ENCODE measurements around the gene SLC45A3. TPM values are rescaled to one million over a fixed set of nuclear protein-coding genes. Genes with fewer than 3 reads are reported as not detected.

Gene SLC45A3
- total and polyA plus RNA-seq, 2 donors (not counting 3 experiments of a cell fraction or from before 2014, with no cell fraction given), result 15.1 to 15.6 TPM

- CTCF ChIA-PET, result interaction anchor here (1.7 kb wide), 1 partner anchor 61 kb away, joined by 4 read pairs; no protein-coding TSS in a partner anchor
These were observed 39.5 kb upstream of the SLC45A3 start for GRCh38 chr1:205719762-205720161.

More at GRCh38 chr1:205719762-205720161, 39.5 kb upstream of the SLC45A3 start:
- H3K79me2 ChIP-seq (ENCODE audit: control insufficient read depth, insufficient read depth, low read length), result peaks cover 13% of the 10 kb centered on the region
- no peak overlapping the region for H2AFZ ChIP-seq (ENCODE audit: low read depth, low read length)
- H4K20me1 ChIP-seq (replicated peaks; ENCODE audit: control insufficient read depth, extremely low read depth, insufficient read depth, low read length), result peaks cover 2% of the 10 kb centered on the region
- H3K9me1 ChIP-seq (replicated peaks; ENCODE audit: control insufficient read depth, extremely low read depth, insufficient read depth, low read length), result no peaks in the 10 kb centered on the region
- no peak overlapping the region for H3K4me3 ChIP-seq (replicated peaks in 1 of 3; ENCODE audit: insufficient read depth in 1 of 3, low read depth in 1 of 3, low read length in 3 of 3)
- H3K4me1 ChIP-seq (ENCODE audit: control insufficient read depth, extremely low read depth, insufficient read depth, low read length), result no peaks in the 10 kb centered on the region
- H3K27ac ChIP-seq (ENCODE audit: insufficient read depth, low read depth, low read length), result no peak overlapping the region
- H3K9me3 ChIP-seq (replicated peaks; ENCODE audit: control insufficient read depth, insufficient read depth, low read length), result no peaks in the 10 kb centered on the region
- dilution Hi-C loops (cut with MboI; ENCODE audit: extremely low pct_ligation_motif_present, low sequenced_read_pairs), result no loop called here
- peaks cover 11 to 47% of the 10 kb centered on the region in 2 experiments for H3K36me3 ChIP-seq (ENCODE audit: control insufficient read depth in 2 of 2, extremely low read depth in 1 of 2, insufficient read depth in 2 of 2, low read length in 2 of 2)
- POLR2A ChIA-PET, result no interaction called here
- FAIRE-seq (no peak), DNase-seq (ENCODE audit: low read depth, low spot score) (no peak)
- no peak overlapping the region for H3K9ac ChIP-seq (replicated peaks; ENCODE audit: extremely low read depth, insufficient read depth, low read length)
- no peak overlapping the region for H3K4me2 ChIP-seq (ENCODE audit: insufficient read depth, low read length)
- intact Hi-C loops (cut with micrococcal nuclease), result no loop called here
- no TSS peak for BruUV-seq (replicated peaks)
- no peak for TF ChIP-seq MAX (IDR thresholded peaks at IDR 0.05; ENCODE audit: insufficient read depth, insufficient read length)
- TF ChIP-seq EZH2 (IDR thresholded peaks at IDR 0.05; ENCODE audit: borderline replicate concordance, low read depth, low read length, severe bottlenecking), result no peak
- TF ChIP-seq CTCF (IDR thresholded peaks at IDR 0.05; ENCODE audit: extremely low read depth in 1 of 2, insufficient read depth in 1 of 2, low read depth in 1 of 2, low read length in 2 of 2), result no peak
- TF ChIP-seq POLR2A (IDR thresholded peaks at IDR 0.05; ENCODE audit: low read depth, low read length), result no peak
- TF ChIP-seq JUN (IDR thresholded peaks at IDR 0.05; ENCODE audit: borderline replicate concordance, insufficient read depth, insufficient read length, low read depth), result no peak
- no peak for TF ChIP-seq FOS (IDR thresholded peaks at IDR 0.05; ENCODE audit: borderline replicate concordance, insufficient read depth, low read length)
- TF ChIP-seq MYC (IDR thresholded peaks at IDR 0.05; ENCODE audit: low read depth, low read length), result no peak
- TF ChIP-seq GATA2 (IDR thresholded peaks at IDR 0.05; ENCODE audit: insufficient read depth, insufficient read length, low read depth, low read length), result no peak
- no peak for TF ChIP-seq POLR2AphosphoS5 (IDR thresholded peaks at IDR 0.05; ENCODE audit: insufficient read depth, low read depth, low read length)
- H3K27me3 ChIP-seq (ENCODE audit: control insufficient read depth in 2 of 2, insufficient read depth in 2 of 2, low read length in 2 of 2), result no peaks in the 10 kb centered on the region

Data from endothelial cell of umbilical vein (primary cell).